Measurements from ENCODE around the gene NEMP2. TPM values are rescaled to one million over a fixed set of nuclear protein-coding genes. Genes with fewer than 3 reads are reported as not detected.

Gene NEMP2
- total and polyA plus RNA-seq, 4 donors = 0.67 to 6.1 (median 2.8) TPM

GRCh38 chr2:190545555-190546385, 11.2 kb upstream of the NEMP2 start:
- H3K27ac ChIP-seq (ENCODE audit: low read depth in 1 of 2, low read length in 2 of 2) = no peak overlapping the region
- 92% methylated on average over 5 of the region's 5 CpGs for WGBS
- no peak for TF ChIP-seq FOXA2 (IDR thresholded peaks at IDR 0.05)
- TF ChIP-seq YY1 (IDR thresholded peaks at IDR 0.05) = no peak
- no peak for TF ChIP-seq HNF4A (conservative IDR thresholded peaks at IDR 0.05)
- no peak for TF ChIP-seq REST (IDR thresholded peaks at IDR 0.05)
- TF ChIP-seq, protein P1, sequence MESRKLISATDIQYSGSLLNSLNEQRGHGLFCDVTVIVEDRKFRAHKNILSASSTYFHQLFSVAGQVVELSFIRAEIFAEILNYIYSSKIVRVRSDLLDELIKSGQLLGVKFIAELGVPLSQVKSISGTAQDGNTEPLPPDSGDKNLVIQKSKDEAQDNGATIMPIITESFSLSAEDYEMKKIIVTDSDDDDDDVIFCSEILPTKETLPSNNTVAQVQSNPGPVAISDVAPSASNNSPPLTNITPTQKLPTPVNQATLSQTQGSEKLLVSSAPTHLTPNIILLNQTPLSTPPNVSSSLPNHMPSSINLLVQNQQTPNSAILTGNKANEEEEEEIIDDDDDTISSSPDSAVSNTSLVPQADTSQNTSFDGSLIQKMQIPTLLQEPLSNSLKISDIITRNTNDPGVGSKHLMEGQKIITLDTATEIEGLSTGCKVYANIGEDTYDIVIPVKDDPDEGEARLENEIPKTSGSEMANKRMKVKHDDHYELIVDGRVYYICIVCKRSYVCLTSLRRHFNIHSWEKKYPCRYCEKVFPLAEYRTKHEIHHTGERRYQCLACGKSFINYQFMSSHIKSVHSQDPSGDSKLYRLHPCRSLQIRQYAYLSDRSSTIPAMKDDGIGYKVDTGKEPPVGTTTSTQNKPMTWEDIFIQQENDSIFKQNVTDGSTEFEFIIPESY (IDR thresholded peaks at IDR 0.05) = no peak
- TF ChIP-seq SP1 (IDR thresholded peaks at IDR 0.05) = no peak
- no peak for TF ChIP-seq TAF1 (conservative IDR thresholded peaks at IDR 0.05)
- no peak for TF ChIP-seq HNF4G (IDR thresholded peaks at IDR 0.05)
- no peak for TF ChIP-seq RXRA (IDR thresholded peaks at IDR 0.05)
- no peak for TF ChIP-seq RAD21 (IDR thresholded peaks at IDR 0.05)
- no peak for TF ChIP-seq ATF3 (IDR thresholded peaks at IDR 0.05)
- no peak for TF ChIP-seq EGR1 (IDR thresholded peaks at IDR 0.05; ENCODE audit: low read depth in 2 of 2)
- TF ChIP-seq MAX (IDR thresholded peaks at IDR 0.05) = no peak
- TF ChIP-seq JUND (IDR thresholded peaks at IDR 0.05) = no peak
- TF ChIP-seq, protein P2, sequence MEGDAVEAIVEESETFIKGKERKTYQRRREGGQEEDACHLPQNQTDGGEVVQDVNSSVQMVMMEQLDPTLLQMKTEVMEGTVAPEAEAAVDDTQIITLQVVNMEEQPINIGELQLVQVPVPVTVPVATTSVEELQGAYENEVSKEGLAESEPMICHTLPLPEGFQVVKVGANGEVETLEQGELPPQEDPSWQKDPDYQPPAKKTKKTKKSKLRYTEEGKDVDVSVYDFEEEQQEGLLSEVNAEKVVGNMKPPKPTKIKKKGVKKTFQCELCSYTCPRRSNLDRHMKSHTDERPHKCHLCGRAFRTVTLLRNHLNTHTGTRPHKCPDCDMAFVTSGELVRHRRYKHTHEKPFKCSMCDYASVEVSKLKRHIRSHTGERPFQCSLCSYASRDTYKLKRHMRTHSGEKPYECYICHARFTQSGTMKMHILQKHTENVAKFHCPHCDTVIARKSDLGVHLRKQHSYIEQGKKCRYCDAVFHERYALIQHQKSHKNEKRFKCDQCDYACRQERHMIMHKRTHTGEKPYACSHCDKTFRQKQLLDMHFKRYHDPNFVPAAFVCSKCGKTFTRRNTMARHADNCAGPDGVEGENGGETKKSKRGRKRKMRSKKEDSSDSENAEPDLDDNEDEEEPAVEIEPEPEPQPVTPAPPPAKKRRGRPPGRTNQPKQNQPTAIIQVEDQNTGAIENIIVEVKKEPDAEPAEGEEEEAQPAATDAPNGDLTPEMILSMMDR (IDR thresholded peaks at IDR 0.05; ENCODE audit: low read depth, low read length, missing input control) = no peak
- no peak for TF ChIP-seq FOXA1 (IDR thresholded peaks at IDR 0.05)
- TF ChIP-seq NR2F2 (IDR thresholded peaks at IDR 0.05) = no peak
- TF ChIP-seq GABPA (IDR thresholded peaks at IDR 0.05 in 1 of 2, conservative IDR thresholded peaks at IDR 0.05 in 1 of 2) = no peak
- no peaks in the 10 kb centered on the region for H3K36me3 ChIP-seq (ENCODE audit: control insufficient read depth in 4 of 4, insufficient read depth in 3 of 4, low read depth in 1 of 4, low read length in 3 of 4)
- H3K4me3 ChIP-seq (ENCODE audit: low read depth in 1 of 3, low read length in 3 of 3) = no peak overlapping the region
- no peak overlapping the region for H3K9ac ChIP-seq (ENCODE audit: low read depth in 1 of 2, low read length in 2 of 2)
- peaks cover 0 to 1% (median 0%) of the 10 kb centered on the region in 4 donors for H3K9me3 ChIP-seq (ENCODE audit: control insufficient read depth in 4 of 4, low read length in 3 of 4)
- no peak for DNase-seq (ENCODE audit: low spot score)
- no peaks in the 10 kb centered on the region for H3K4me1 ChIP-seq (ENCODE audit: control insufficient read depth in 4 of 4, insufficient read depth in 4 of 4, low read length in 3 of 4)
- no peaks in the 10 kb centered on the region for H3K27me3 ChIP-seq (ENCODE audit: control insufficient read depth in 4 of 4, insufficient read depth in 4 of 4, low read length in 3 of 4)
